Measurements from ENCODE around the gene P2RY2.

The P2RY2 gene

GRCh38 chr11:73244589-73245240, 26.6 kb downstream of the P2RY2 start:
- no peak for DNase-seq (ENCODE audit: low read depth)

DNA sequence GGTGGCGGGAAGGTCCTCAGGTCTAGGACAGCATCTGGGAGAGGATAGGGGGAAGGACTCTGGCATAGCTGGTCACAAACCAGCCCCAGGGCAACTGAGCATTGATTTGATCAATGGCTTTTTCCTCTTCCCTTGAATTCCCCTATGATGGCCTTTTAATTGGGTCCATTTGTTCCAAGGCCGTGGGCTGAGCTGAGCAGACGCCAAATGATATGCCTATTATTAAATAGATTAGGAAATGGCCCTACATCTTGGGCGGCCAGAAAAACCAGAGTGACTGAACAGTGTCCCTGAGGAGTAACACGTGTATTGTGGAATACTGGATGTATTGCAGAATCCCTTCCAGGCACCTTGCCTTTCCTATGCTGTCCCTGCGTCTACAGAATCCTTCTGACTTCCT, 27.4 kb downstream of the P2RY2 start:
- no peak for DNase-seq (ENCODE audit: low read depth)

- no peak for DNase-seq (ENCODE audit: low read depth)
Measured at GRCh38 chr11:73246303-73246702, 28.2 kb downstream of the P2RY2 start.

GRCh38 chr11:73248526-73249185, 30.6 kb downstream of the P2RY2 start:
- DNase-seq (ENCODE audit: low read depth), result no peak

GRCh38 chr11:73249304-73249703, 31.2 kb downstream of the P2RY2 start:
- DNase-seq (ENCODE audit: low read depth), result no peak

DNA sequence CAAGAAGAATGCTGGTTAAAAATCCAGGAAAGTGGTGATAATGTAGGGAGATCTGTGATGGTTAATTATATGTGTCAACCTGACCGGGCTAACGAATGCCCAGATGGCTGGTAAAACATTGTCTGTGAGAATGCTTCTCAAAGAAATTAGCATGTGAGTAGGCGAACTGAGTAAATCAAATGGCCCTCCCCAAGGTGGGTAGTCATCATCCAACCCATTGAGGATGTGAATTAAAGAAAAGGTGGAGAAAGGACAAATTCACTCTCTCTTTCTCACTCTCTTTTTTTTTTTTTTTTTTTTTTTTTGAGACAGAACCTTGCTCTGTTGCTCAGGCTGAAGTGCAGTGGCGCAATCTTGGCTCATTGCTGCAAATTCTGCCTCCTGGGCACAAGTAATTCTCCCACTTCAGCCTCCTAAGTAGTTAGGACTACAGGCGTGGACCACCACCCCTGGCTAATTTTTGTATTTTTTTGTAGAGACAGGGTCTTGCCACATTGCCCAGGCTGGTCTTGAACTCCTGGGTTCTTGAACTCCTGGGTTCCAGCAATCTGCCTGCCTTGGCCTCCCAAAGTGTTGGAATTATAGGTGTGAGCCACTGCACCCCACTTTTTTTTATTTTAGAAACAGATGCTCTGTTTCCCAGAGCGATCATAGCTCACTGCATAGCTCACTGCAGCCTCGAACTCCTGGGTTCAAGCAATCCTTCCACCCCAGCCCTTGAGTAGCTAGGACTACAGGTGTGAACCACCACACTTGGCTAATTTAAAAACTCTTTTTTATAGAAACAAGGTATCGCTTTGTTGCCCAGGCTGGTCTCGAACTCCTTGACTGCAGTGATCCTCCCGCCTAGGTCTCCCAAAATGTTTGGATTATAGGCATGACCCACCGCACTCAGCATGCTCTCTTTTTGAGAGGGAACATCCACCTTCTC, 32.0 kb downstream of the P2RY2 start:
- no peak for DNase-seq (ENCODE audit: low read depth)

GRCh38 chr11:73252577-73253191, 34.6 kb downstream of the P2RY2 start:
- no peak for DNase-seq (ENCODE audit: low read depth)

- DNase-seq (ENCODE audit: low read depth), result no peak
Measured at GRCh38 chr11:73257342-73258103, 39.4 kb downstream of the P2RY2 start.

DNA sequence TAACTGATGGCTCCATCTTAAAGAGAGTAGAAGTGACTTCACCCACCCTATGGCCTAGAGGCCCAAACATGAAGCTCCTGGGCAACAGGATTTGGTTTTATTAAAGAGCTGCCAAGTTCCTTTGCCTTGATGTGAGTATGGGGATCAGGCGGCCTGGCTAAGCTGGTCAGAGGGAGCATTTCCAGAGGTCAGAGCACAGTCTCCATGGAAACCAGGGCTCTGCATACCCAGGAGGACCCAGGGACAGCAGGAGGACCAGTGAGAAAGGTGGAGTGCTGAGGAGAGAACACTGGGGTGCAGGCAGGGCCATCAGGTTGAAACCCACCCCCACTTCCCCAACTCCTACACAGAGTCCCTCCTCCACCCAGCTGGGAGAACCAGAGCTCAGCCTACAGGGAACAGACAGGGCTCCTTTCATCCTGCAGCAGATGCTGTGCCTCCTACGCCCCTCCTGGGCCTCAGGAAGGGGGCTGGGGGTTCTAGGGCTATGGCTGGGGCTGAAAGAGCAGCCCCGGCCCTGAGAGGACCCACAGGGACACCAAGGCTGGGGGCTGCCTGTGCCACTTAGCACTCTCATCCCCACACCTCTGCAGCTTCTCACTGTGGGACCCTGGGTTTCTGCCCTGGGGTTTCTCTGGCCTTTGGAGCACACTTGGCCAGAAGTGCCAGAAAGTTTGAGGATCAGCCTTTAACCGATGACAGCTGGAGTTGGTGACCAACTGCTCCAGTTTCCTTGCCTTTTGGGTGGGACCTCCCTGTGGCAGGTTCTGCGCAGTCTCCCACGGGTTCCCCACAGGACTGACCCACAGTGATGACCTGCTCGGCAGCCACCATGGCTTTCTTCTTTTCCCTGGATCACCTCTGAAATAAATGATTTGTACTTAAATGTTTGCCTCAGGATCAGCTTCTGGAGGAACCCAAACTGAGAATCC, 40.3 kb downstream of the P2RY2 start:
- DNase-seq (ENCODE audit: low read depth), result no peak

DNA sequence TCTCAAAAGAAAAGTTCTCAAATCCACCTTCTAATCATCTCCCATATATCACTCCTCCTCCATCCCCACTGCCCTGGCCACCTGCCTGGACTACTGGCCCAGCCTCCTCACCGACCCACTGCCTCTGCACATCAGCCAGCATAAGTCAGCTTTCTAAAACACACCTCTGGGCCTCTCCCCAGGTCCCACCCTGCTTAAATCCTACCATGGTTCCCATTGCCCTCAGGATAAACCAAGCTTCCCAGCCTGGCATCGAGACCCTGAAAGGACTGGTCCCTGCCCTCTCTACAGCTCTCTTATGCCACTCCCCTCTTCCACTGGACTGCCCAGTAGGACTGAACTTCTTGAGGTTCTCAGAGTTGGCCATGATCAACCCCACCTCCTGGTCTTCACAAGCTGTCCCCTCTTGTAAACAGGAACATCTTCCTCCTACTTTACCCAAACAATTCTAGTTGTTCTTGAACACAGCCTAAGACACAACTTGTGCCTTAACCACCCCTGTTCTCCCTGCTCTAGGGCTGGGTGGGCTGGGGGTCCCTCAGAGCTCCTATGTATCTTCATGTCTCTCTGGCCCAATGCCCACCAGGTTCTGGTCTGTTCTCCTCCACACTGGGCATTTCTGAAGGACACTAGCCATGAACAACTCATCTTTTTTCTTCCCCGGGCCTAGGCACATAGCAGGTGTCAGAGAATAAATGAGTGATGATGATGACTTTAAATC, 41.5 kb downstream of the P2RY2 start:
- DNase-seq (ENCODE audit: low read depth), result no peak

- no peak for DNase-seq (ENCODE audit: low read depth)
Measured at GRCh38 chr11:73260127-73260457, 42.0 kb downstream of the P2RY2 start.

DNA sequence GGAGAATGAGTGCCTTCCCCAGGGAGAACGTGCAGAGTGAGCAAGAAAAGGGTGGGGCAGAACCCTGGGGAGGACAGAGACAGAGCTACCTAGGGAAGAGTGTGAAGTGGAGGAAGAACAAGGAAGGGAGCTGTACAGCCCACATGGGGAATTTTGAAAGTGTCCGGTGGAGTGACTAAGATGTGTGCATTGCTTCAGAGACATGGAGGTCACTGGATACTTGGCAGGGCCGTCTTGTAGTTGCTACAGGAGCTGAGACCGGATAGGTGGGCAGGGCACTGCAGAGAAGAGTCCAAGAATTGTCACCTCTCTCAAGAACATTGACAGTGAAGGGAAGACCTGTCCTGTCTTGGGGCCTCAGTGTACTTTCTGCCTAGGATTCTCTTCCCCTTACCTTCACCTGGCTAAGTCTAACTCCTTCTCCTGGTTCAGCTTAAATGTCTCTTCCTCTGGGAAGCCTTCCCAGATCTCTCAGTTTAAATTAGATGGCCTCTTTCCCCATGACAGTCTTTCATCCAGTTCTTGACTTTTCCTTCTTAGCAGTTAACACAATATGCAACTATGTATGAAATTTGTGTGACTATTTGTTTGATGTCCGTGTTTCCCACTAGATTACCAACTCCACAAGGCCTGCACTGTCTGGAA, 44.9 kb downstream of the P2RY2 start:
- DNase-seq (ENCODE audit: low read depth), result no peak

DNA sequence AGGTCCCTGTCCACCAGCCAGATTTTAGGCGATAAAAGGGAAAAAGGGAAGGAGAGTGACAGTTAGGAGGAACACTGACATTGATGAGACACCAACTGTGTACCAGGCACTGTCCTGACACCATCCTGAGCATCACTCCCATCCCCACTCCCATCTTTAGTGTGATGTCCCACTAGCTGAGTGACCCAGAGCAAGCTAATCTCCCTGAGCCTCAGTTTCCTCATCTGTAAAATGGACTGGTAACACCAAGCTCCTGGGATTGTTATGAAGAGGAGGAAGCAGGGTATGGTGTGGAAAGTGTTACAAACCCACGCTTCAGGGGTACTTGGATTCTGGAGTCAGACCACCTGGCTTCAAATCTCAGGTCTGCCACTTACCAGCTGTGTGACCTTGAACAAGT, 45.6 kb downstream of the P2RY2 start:
- no peak for DNase-seq (ENCODE audit: low read depth)

DNA sequence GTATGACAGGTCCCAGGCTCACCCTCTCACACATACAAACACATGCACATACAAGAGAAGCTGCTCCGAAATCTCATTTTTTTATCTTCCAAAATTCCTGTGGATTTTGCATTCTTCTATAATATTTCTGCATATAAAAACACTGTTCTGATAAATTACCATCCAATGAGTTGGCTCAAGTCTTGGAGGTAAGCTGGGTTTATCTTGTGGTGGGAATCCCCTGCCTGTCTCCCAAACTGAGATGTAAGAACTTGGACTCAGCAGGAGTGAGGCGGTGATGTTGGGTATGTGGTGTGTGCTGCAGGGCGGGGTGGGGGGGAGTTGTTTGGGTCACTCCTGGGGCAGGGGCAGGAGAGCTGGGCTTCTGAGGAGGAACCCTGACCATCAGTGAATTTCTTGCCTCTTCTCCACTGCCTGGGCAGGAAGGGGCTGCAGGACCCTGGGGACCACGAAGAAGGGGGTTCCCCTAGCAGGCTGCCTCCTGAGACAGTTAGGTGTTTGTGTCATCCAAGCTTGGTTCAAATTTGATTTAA, 47.3 kb downstream of the P2RY2 start:
- DNase-seq (ENCODE audit: low read depth), result no peak

GRCh38 chr11:73265853-73266645, 48.0 kb downstream of the P2RY2 start:
- DNase-seq (ENCODE audit: low read depth), result no peak

DNA sequence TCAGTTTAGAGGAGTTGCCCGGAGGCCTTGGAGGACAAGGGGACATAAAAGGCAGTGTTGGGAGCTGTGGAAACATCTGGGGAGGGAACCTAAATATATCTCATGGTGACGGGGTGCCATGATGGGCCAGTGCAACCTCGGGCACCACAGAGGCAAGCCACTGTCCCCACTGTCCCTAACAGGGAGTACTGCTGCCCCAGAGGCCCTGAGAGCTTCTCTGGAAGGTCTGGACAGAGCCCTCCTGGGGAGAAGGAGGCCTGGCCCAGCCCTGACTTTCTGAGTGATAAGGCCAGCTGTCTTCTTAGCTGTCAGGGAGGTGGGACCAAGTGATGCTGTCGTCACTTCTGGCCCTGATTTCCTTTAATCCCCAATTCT, 48.6 kb downstream of the P2RY2 start:
- DNase-seq (ENCODE audit: low read depth), result no peak

- DNase-seq (ENCODE audit: low read depth), result no peak
Measured at GRCh38 chr11:73267122-73267846, 49.2 kb downstream of the P2RY2 start.

All from T follicular helper cell (primary cell).